ENCODE data around the gene SMOC1. TPM values are rescaled to one million over a fixed set of nuclear protein-coding genes. Genes with fewer than 3 reads are reported as not detected.

Gene SMOC1
- total and polyA plus RNA-seq, 2 of the 8 experiments (the other 6 are each of a cell fraction or from before 2014, with no cell fraction given) = 1.6 to 2.4 TPM

- no peak for TF ChIP-seq BRCA1 (IDR thresholded peaks at IDR 0.05; ENCODE audit: low read depth, low read length)
- TF ChIP-seq, protein P1, sequence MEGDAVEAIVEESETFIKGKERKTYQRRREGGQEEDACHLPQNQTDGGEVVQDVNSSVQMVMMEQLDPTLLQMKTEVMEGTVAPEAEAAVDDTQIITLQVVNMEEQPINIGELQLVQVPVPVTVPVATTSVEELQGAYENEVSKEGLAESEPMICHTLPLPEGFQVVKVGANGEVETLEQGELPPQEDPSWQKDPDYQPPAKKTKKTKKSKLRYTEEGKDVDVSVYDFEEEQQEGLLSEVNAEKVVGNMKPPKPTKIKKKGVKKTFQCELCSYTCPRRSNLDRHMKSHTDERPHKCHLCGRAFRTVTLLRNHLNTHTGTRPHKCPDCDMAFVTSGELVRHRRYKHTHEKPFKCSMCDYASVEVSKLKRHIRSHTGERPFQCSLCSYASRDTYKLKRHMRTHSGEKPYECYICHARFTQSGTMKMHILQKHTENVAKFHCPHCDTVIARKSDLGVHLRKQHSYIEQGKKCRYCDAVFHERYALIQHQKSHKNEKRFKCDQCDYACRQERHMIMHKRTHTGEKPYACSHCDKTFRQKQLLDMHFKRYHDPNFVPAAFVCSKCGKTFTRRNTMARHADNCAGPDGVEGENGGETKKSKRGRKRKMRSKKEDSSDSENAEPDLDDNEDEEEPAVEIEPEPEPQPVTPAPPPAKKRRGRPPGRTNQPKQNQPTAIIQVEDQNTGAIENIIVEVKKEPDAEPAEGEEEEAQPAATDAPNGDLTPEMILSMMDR (IDR thresholded peaks at IDR 0.05; ENCODE audit: control extremely low read depth in 1 of 3, insufficient read depth in 1 of 3, low read depth in 1 of 3, low read length in 3 of 3) = no peak
- TF ChIP-seq RXRA (IDR thresholded peaks at IDR 0.05; ENCODE audit: insufficient read depth, low read depth, low read length) = no peak
These were observed 200.9 kb downstream of the SMOC1 start (continued) for GRCh38 chr14:70080076-70080475.

Other genes with a start within 250 kb of the SMOC1 start
- 226 and 238 TPM in 2 replicates for gene SRSF5, start 112.3 kb upstream of the SMOC1 start, total RNA-seq (2021; fragmentation: NEBNext Ultra II Directional; extraction: Animal tissue kit (Norgen Biotek cat#: 25700))
- 101 and 114 TPM in 2 replicates for gene SRSF5, start 112.3 kb upstream of the SMOC1 start, polyA plus RNA-seq (2011; rRNA removed)
- gene SLC10A1, start 82.2 kb upstream of the SMOC1 start, total RNA-seq (2021; fragmentation: NEBNext Ultra II Directional; extraction: Animal tissue kit (Norgen Biotek cat#: 25700)) = not detected in 2 replicates
- gene SLC10A1, start 82.2 kb upstream of the SMOC1 start, polyA plus RNA-seq (2011; rRNA removed) = not detected in 2 replicates

Data from H1 (cell line).